Uterus (tissue), 4 donors: ENCODE data around the gene ALG6. TPM values are rescaled to one million over a fixed set of nuclear protein-coding genes. Genes with fewer than 3 reads are reported as not detected.
A peak's percentile ranks its signal among the peaks of the same experiment; 100 is the strongest.

Source experiments
- DNase-seq, 2 donors: peaks; one replicate each; pipeline ENCODE4 v3.0.0-alpha.2; 2019 to 2020
- H3K27ac ChIP-seq, 2 donors: fragments of 200-600 bp; sonication (generic); 1 replicate in 1 of 2; 2 replicates in 1 of 2; pipeline ENCODE4 v1.5.1; 2016 to 2018
- H3K27me3 ChIP-seq, 2 donors: fragments of 200-600 bp; sonication (generic); one replicate each; pipeline ENCODE4 v1.5.1; 2018 to 2019; ENCODE audit warnings: control low read depth in 1 of 2
- H3K36me3 ChIP-seq, 2 donors: fragments of 200-600 bp; sonication (generic); one replicate each; pipeline ENCODE4 v1.5.1; 2019; ENCODE audit warnings: control low read depth in 1 of 2
- H3K4me1 ChIP-seq, 2 donors: fragments of 200-600 bp; sonication (generic); one replicate each; pipeline ENCODE4 v1.5.1; 2018 to 2019; ENCODE audit warnings: control low read depth in 1 of 2
- H3K4me3 ChIP-seq, 2 donors: fragments of 200-600 bp; sonication (generic); 1 replicate in 1 of 2; 2 replicates in 1 of 2; pipeline ENCODE4 v1.5.1; 2018 to 2019; ENCODE audit warnings: mild to moderate bottlenecking in 1 of 2
- H3K9me3 ChIP-seq, 2 donors: fragments of 200-600 bp; sonication (generic); one replicate each; pipeline ENCODE4 v1.5.1; 2019; ENCODE audit warnings: control low read depth in 1 of 2
- POLR2A ChIP-seq, 2 donors: fragments of 450-650 bp; IDR thresholded peaks; one replicate each; pipeline ENCODE4 v1.6.1; 2016; ENCODE audit warnings: antibody characterized with exemption in 2 of 2, mild to moderate bottlenecking in 1 of 2, moderate library complexity in 1 of 2
- intact Hi-C: fragments of 100-400 bp; cut with DNase I; formaldehyde crosslinking; loops from one replicate; pipeline ENCODE4 v1.15.1; 2023; ENCODE audit warnings: low total_unique reads
- total RNA-seq, 4 donors: library from RNA; depleted of rRNA in 3 of 4; stranded (reverse); fragments of >200 nt in 3 of 4; gene quantifications; one replicate each; pipeline versions ENCODE4 v1.1.0 to v1.2.4, GENCODE V29; 2014 to 2023
- TF ChIP-seq, protein P1 (sequence below), 4 experiments: fragments of 200-600 bp in 2 of 4; fragments of 450-650 bp in 2 of 4; sonication (generic) in 2 of 4; IDR thresholded peaks; one replicate each; pipeline ENCODE4 v1.5.1; 2016 to 2019; ENCODE audit warnings: antibody characterized with exemption in 4 of 4, mild to moderate bottlenecking in 2 of 4, moderate library complexity in 1 of 4
- donor health status: DM: yes; HTN: yes; CAD: no.

The ALG6 gene
- total RNA-seq, result 10 to 100 TPM in 3 of 4 donors, 1 to 10 TPM in 1; 3.8 to 23.6 (median 15.2) TPM

DNA sequence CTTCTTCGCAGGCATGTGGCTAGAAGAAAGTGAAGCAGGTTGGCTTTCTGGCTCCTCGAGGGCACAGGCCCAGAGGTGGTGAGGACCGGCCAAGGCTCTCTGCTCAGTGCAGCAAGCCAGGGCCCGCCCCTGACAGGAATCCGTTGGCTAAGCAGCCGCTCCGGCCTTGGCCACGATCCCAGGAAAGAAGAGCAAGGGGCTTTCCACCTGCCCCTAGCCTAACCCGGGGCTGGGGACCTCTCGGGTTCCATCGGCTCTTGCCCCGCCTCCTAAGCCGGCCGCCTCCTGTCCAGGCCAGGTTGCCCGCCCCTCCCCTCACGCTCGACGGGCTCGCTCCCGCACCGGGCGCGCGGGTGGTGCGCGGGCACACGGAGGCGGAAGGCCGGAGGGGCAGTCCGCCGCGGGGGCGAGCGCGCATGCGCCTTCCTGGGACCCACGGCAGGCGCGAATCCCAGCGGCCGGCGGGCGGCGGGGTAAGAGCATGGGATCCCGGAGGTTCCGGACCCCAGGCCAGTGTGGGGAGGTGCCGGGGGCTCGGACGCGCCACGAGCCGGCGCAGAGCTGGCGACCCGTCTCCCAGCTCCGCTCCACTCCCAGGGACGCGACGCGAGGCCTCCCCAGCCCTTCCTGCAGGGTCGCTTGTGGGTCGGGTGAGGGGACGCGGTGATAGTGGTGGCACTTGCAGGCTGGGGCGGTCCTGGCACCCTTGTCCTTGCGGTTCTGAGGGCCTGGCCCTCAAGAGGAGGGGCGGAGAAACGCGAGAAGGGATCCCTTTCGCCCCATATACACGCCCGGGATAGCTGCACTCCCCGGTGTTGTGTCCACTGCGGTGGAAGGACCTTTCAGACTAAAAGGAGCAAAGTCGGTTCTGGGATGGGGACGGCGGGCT is at the start of gene ALG6:
TSS of gene ALG6 (plus strand) at position 413 of the 889 bp plus-strand sequence. CDS start 3,351 bp downstream, outside the sequence.
- Histone ChIP-seq H3K27ac (peak within 1 kb of the TSS; percentile 74 to 79), H3K4me1 (no peaks in the 10 kb centered on the region), H3K4me3 (peak within 1 kb of the TSS; percentile 69 to 80), H3K36me3 (no peaks in the 10 kb centered on the region), H3K9me3 (no peaks in the 10 kb centered on the region), H3K27me3 (no peaks in the 10 kb centered on the region)
- TF ChIP-seq POLR2A (IDR thresholded peaks at IDR 0.05), result peak in 1 of 2 donors; percentile 78
- TF ChIP-seq, protein P1, sequence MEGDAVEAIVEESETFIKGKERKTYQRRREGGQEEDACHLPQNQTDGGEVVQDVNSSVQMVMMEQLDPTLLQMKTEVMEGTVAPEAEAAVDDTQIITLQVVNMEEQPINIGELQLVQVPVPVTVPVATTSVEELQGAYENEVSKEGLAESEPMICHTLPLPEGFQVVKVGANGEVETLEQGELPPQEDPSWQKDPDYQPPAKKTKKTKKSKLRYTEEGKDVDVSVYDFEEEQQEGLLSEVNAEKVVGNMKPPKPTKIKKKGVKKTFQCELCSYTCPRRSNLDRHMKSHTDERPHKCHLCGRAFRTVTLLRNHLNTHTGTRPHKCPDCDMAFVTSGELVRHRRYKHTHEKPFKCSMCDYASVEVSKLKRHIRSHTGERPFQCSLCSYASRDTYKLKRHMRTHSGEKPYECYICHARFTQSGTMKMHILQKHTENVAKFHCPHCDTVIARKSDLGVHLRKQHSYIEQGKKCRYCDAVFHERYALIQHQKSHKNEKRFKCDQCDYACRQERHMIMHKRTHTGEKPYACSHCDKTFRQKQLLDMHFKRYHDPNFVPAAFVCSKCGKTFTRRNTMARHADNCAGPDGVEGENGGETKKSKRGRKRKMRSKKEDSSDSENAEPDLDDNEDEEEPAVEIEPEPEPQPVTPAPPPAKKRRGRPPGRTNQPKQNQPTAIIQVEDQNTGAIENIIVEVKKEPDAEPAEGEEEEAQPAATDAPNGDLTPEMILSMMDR (IDR thresholded peaks at IDR 0.05), result peak in 1 of 4 experiments; percentile 8
- intact Hi-C loops, result no loop called here
- peak; percentile 86 to 96 for DNase-seq

DNA sequence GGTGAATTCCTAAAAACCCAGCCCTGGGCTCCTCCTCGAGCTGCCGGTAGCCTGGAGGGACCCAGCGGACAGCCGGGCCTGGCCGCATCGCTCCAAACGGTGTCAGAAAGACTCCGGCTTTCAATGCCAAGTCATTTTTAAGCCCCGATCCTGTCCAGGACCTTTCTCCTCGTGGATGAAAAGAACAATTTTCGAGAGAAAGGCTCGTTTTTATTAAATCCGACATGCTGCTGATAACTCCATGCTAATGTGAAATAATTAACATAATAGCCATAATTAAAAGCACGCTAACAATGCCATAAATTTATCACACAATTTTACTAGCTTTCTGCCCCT is 49.6 kb upstream of the ALG6 start:
- Histone ChIP-seq H3K4me1 (peaks cover 0 to 9% of the 10 kb centered on the region in 2 donors), H3K9me3 (no peaks in the 10 kb centered on the region), H3K4me3 (no peak overlapping the region), H3K27me3 (peaks cover 42 to 63% of the 10 kb centered on the region in 2 donors), H3K27ac (no peak overlapping the region), H3K36me3 (no peaks in the 10 kb centered on the region)
- TF ChIP-seq, protein P1 (IDR thresholded peaks at IDR 0.05), result no peak
- TF ChIP-seq POLR2A (IDR thresholded peaks at IDR 0.05), result no peak
- DNase-seq, result no peak
- intact Hi-C loops, result no loop called here

DNA sequence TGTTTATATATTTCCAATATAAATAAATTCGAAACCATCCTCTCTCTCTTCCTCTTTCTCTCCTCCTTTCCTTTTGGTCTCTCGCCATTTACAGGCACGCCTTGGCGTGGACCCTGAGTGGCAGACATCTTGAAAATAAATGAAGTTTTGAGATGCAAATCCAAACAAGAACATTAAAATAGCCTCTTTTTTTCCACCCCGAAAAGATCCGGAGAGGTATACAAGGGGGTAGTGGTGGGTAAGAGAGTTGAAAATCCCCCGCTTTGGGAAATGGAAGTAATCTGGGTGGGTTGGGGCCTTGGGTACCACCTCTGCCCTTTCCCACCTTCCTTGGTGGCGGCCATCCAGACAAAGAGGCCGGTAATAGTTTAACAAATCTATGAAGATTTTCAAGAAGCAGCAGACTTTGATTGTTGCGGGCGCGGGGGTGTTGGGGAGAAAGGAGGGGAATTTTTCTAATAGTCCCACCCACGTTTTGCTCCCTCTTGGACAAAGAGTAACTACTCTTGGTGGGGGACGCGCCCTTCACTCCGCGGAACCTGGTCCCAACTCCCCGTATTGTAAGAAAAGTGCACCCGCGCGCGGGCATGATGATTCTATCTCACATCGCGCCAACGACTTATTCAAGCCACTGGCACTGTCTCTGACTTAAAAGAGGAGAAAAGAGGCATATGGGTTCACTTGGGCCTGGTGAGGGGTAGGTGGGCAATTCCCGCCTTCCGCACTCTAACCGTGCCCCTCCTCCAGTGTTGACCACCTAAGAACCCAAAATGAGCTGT is 49.0 kb upstream of the ALG6 start:
- Histone ChIP-seq H3K36me3 (no peaks in the 10 kb centered on the region), H3K27me3 (peaks cover 45 to 63% of the 10 kb centered on the region in 2 donors), H3K9me3 (no peaks in the 10 kb centered on the region), H3K4me3 (no peak overlapping the region), H3K27ac (no peak overlapping the region), H3K4me1 (peaks cover 0 to 14% of the 10 kb centered on the region in 2 donors)
- DNase-seq, result no peak
- intact Hi-C loops, result no loop called here
- no peak for TF ChIP-seq POLR2A (IDR thresholded peaks at IDR 0.05)
- TF ChIP-seq, protein P1 (IDR thresholded peaks at IDR 0.05), result no peak

DNA sequence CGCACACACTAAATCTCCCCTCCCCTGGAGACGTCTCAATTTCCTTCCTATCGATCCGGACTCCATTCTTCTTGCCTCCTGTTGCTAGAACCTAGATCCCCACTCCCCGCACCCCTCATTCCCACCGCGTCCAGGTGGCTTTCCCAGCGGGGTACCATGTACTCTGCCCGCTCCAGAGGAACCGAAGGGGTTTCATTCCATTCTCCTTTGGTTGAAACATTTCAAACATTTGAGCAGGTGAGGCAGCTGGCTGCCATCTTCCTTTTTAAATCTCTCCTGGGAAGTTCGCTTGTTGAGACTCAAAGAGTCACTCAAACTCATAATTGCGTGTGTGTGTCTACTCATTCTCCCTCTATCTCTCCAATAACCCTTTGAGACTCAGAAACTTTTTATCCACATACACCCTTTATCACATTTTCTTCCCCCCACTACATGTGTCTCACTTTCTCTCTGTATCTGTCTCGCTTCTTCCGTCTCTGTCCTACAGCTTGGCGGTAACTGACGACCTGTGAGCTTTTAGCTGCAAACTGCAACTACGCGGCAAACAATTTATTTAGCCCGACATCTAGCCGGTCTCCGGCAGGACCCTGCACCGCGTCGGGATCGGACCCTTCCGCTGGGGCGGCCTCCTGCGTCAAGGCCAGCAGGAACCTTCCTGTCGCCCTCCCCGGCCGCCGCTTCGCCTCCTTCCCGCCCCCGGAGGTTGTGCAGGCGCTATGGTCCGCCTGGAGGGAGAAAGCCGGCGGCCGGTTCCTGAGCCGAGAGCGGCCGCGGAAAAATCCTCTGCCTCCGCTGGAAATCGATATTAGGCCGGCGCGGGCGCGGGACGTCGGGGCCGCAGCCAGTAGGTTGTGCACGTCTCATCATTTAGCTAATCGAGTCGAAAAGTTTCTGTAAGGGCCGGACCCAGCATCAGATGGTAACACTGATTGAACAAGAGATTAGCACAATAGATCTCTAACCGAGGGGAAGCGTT is 48.1 kb upstream of the ALG6 start:
- Histone ChIP-seq H3K4me1 (peaks cover 0 to 23% of the 10 kb centered on the region in 2 donors), H3K27me3 (peaks cover 50 to 65% of the 10 kb centered on the region in 2 donors), H3K36me3 (no peaks in the 10 kb centered on the region), H3K27ac (no peak overlapping the region), H3K4me3 (no peak overlapping the region), H3K9me3 (no peaks in the 10 kb centered on the region)
- DNase-seq, result no peak
- TF ChIP-seq, protein P1 (IDR thresholded peaks at IDR 0.05), result no peak
- TF ChIP-seq POLR2A (IDR thresholded peaks at IDR 0.05), result no peak
- intact Hi-C loops, result no loop called here
